GM12878 (cell line): Measurements from ENCODE around the gene CCHCR1. TPM values are rescaled to one million over a fixed set of nuclear protein-coding genes. Genes with fewer than 3 reads are reported as not detected.
"Not testable (repeated sequence)": the region's sequence is repeated elsewhere in the genome, so short reads cannot be mapped to it uniquely, and the experiment has no call there.

ENCODE experiments used
- ATAC-seq: fragments of 200-7000 bp; cut with Tn5 transposase; 3 replicates; pipeline ENCODE4 v1.9.1; 2020; ENCODE audit warnings: mild to moderate bottlenecking, moderate library complexity
- BruUV-seq: library from RNA; stranded (reverse); fragments of 400-500 nt; replicated peaks from 2 replicates; lab custom pipeline; 2021; lab: Mats Ljungman, UMichigan
- CTCF ChIA-PET: fragments of 300-600 bp; sonication (Branson Sonifier 250); formaldehyde crosslinking; extraction: SDS; loops from one replicate; lab custom pipeline; 2021; ENCODE audit warnings: inconsistent platforms; lab: Yijun Ruan, JAX
- POLR2A ChIA-PET: fragments of 350-600 bp; formaldehyde crosslinking; extraction: SDS; loops from one replicate; lab custom pipeline; 2021; ENCODE audit warnings: inconsistent platforms; lab: Charles Lee
- RAD21 ChIA-PET: fragments of 300-600 bp; sonication (Branson Sonifier 250); formaldehyde crosslinking; loops from one replicate; lab custom pipeline; 2023; ENCODE audit warnings: antibody characterized with exemption; ENCODE audit not compliant: unreplicated experiment; lab: Charles Lee
- SMC1A ChIA-PET: fragments of 300-600 bp; sonication (Branson Sonifier 250); formaldehyde crosslinking; loops from one replicate; lab custom pipeline; 2023; ENCODE audit not compliant: unreplicated experiment, uncharacterized antibody; lab: Charles Lee
- DNase-seq: peaks from one replicate; pipeline ENCODE4 v3.0.0-alpha.2; 2011; ENCODE audit warnings: low read depth, low spot score
- FAIRE-seq: peaks from 3 replicates; lab custom pipeline; 2011; peaks lifted over from hg19 to GRCh38; lab: Jason Lieb, UNC
- H2AFZ ChIP-seq: 2 replicates; pipeline ENCODE4 v1.6.0; 2011; ENCODE audit warnings: low read depth, low read length, control low read depth; ENCODE audit not compliant: control insufficient read depth
- H3K27ac ChIP-seq: 2 replicates; pipeline ENCODE4 v1.5.1; 2011; ENCODE audit warnings: control low read depth; ENCODE audit not compliant: control insufficient read depth, insufficient read depth
- H3K27me3 ChIP-seq, 2 experiments: replicated peaks in 1 of 2; 2 replicates each; pipeline versions ENCODE4 v1.6.0 to v1.6.1; 2011; ENCODE audit warnings: low read length in 1 of 2; ENCODE audit not compliant: control insufficient read depth in 2 of 2, insufficient read depth in 2 of 2
- H3K36me3 ChIP-seq, 2 experiments: 2 replicates each; pipeline ENCODE4 v1.5.1; 2011; ENCODE audit warnings: low read length in 1 of 2; ENCODE audit not compliant: control insufficient read depth in 2 of 2, insufficient read depth in 2 of 2
- H3K4me1 ChIP-seq: 2 replicates; pipeline ENCODE4 v1.6.1; 2011; ENCODE audit warnings: mild to moderate bottlenecking, low read length, moderate library complexity, mixed read lengths; ENCODE audit not compliant: control insufficient read depth, insufficient read depth
- H3K4me2 ChIP-seq: 2 replicates; pipeline ENCODE4 v1.6.0; 2011; ENCODE audit warnings: control low read depth; ENCODE audit not compliant: control insufficient read depth, insufficient read depth
- H3K4me3 ChIP-seq: fragments of 200-600 bp; sonication (generic); 2 replicates; pipeline ENCODE4 v1.5.1; 2016
- H3K79me2 ChIP-seq: 2 replicates; pipeline ENCODE4 v1.6.0; 2011; ENCODE audit warnings: low read length; ENCODE audit not compliant: control insufficient read depth, insufficient read depth
- H3K9ac ChIP-seq: 2 replicates; pipeline ENCODE4 v1.8.0; 2011; ENCODE audit warnings: low read length, control low read depth, mixed read lengths; ENCODE audit not compliant: control insufficient read depth, insufficient read depth
- H3K9me3 ChIP-seq: replicated peaks from 3 replicates; pipeline ENCODE4 v1.5.1; 2011; ENCODE audit warnings: mild to moderate bottlenecking, low read length; ENCODE audit not compliant: control insufficient read depth, insufficient read depth
- H4K20me1 ChIP-seq: 2 replicates; pipeline ENCODE4 v1.6.0; 2011; ENCODE audit not compliant: control insufficient read depth, insufficient read depth
- NFYB ChIP-seq: IDR thresholded peaks from 2 replicates; pipeline ENCODE4 v1.6.1; 2011; ENCODE audit warnings: low read depth, mild to moderate bottlenecking, low read length, improper control_type of control experiment, moderate library complexity; ENCODE audit not compliant: insufficient read depth
- RAD51 ChIP-seq: fragments of 450-650 bp; IDR thresholded peaks from 2 replicates; pipeline ENCODE4 v1.6.1; 2016; ENCODE audit warnings: moderate library complexity, mild to moderate bottlenecking, inconsistent platforms
- WGBS: methylation state at CpG from one replicate; pipeline ENCODE4 v1.1.6; 2016; ENCODE audit warnings: low lambda C conversion rate; ENCODE audit not compliant: insufficient replicate concordance, insufficient coverage; ENCODE audit errors: missing lambda C conversion rate; 5-methylcytosine and 5-hydroxymethylcytosine counted together
- in situ Hi-C: fragments of 300-500 bp; cut with MboI; formaldehyde crosslinking; loops from 9 replicates; pipeline ENCODE4 v1.14.3; 2018; ENCODE audit warnings: mixed read lengths
- intact Hi-C: fragments of 100-400 bp; cut with micrococcal nuclease; formaldehyde crosslinking; loops from one replicate; pipeline ENCODE4 v1.14.2; 2022; ENCODE audit not compliant: unreplicated experiment
- polyA plus RNA-seq, 11 experiments: library from polyadenylated mRNA; depleted of rRNA in 4 of 11; unstranded in 6 of 11; stranded (reverse) in 5 of 11; fragments of >200 nt; fragmentation: Nextera tagmentation in 4 of 11; fragmentation: Illumina TruSeq in 1 of 11; extraction: Ambion mirVana in 4 of 11; extraction: Trizol in 1 of 11; gene quantifications; 1 replicate in 1 of 11; 2 replicates in 10 of 11; pipeline versions ENCODE4 v1.2.1 to v1.2.3, GENCODE V29; 2011 to 2016; ENCODE audit warnings: inconsistent platforms in 2 of 11, missing spikeins in 2 of 11, low read depth in 1 of 11
- total RNA-seq, 4 experiments: library from RNA; depleted of rRNA in 3 of 4; stranded (reverse); fragments of >200 nt in 3 of 4; fragmentation: Illumina TruSeq in 1 of 4; extraction: Trizol in 1 of 4; gene quantifications; 2 replicates each; pipeline versions ENCODE4 v1.2.1 to v1.2.3, GENCODE V29; 2013 to 2021
- TF ChIP-seq, protein P1 (sequence below): IDR thresholded peaks from 2 replicates; pipeline ENCODE4 v1.6.1; 2011; ENCODE audit warnings: borderline replicate concordance, low read depth, mild to moderate bottlenecking, moderate library complexity, mixed read lengths, low read length; ENCODE audit not compliant: insufficient read depth; ENCODE audit errors: extremely low read length

The CCHCR1 gene
- total and polyA plus RNA-seq, 10 of the 15 experiments (the other 5 are each of a cell fraction or from before 2014, with no cell fraction given) = 1.0 to 35.2 (median 24.7) TPM

DNA sequence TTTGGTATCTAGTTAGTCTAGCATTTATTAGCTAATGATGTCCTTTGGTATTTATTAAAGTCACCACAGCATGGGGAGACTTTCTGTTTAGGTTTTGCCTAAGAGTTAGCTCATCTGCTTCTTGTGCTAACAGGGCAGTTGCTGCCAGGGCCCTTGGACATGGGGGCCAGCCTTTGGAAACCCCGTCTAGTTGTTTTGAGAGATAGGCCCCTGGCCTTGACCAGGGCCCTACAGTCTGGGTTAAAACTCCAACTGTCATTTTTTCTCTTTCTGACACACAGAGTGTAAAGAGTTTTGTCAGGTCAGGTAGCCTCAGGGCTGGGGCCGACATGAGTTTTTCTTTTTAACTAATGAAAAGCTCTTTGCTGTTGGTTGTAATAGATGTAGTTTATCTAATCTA lies 25.7 kb upstream of the CCHCR1 start:
- intact Hi-C loops, in situ Hi-C loops, H3K4me3 ChIP-seq, H3K36me3 ChIP-seq, H3K27ac ChIP-seq, H3K9ac ChIP-seq, ATAC-seq, H2AFZ ChIP-seq, FAIRE-seq, DNase-seq, H3K4me2 ChIP-seq, BruUV-seq, H3K27me3 ChIP-seq, H3K79me2 ChIP-seq, H3K9me3 ChIP-seq, H4K20me1 ChIP-seq: not testable (repeated sequence)
- ChIA-PET SMC1A (interaction anchor here (0.8 to 3.3 kb wide), 8 partner anchors 9 to 56 kb away, joined by 3 to 21 read pairs (median 4); partner anchors contain the start of genes CCHCR1, PSORS1C2 and TCF19), RAD21 (interaction anchor here (1.8 to 2.7 kb wide), 3 partner anchors 18 to 25 kb away, joined by 5 to 10 read pairs (median 10); partner anchors contain the start of genes CCHCR1 and TCF19), CTCF (interaction anchor here (0.8 to 3.3 kb wide), 13 partner anchors 8 to 183 kb away, joined by 3 to 17 read pairs (median 4); partner anchors contain the start of genes PSORS1C2 and TCF19), POLR2A (interaction anchor here (1.3 to 2.4 kb wide), 3 partner anchors 18 to 27 kb away, joined by 5 to 10 read pairs (median 9); partner anchors contain the start of gene TCF19)
- 52% methylated on average over 2 of the region's 2 CpGs for WGBS
- H3K4me1 ChIP-seq = peaks cover 22% of the 10 kb centered on the region

DNA sequence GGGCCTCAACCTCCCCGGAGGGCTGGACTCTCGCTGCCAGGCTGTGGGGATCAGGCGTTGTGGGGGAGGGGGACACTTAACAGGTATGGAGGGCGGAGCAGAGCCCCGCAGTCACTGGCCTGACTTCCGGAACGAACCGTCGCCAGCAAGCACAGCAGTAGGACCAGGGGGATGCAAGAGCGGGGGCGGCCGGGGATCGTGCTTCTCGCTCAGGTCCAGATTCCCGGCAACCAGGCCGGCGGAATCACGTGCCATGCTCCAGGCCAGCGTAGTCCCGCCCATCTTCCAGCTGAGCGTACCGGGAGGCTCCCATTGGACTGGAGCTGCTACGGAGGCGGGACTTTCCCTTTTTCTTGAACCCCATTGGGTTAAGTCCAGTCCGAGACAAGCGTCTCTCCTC lies 22.9 kb upstream of the CCHCR1 start:
- CTCF ChIA-PET = interaction anchor here (1.0 kb wide), 1 partner anchor 22 kb away, joined by 3 read pairs; the partner anchor contains the start of gene TCF19
- Histone ChIP-seq H3K27me3 (no peaks in the 10 kb centered on the region), H2AFZ (no peak overlapping the region), H3K36me3 (0 out of 4 replicates have a peak, but pooled peaks cover 0 to 2% of the 10 kb centered on the region in 2 experiments), H3K9me3 (no peaks in the 10 kb centered on the region), H4K20me1 (no peaks in the 10 kb centered on the region), H3K9ac (no peak overlapping the region), H3K79me2 (no peaks in the 10 kb centered on the region; the same call in none of the 2 replicates), H3K27ac (no peak overlapping the region), H3K4me3 (no peak overlapping the region), H3K4me2 (no peak overlapping the region), H3K4me1 (peaks cover 14% of the 10 kb centered on the region)
- BruUV-seq = no TSS peak
- ATAC-seq (no peak), FAIRE-seq (no peak), DNase-seq (no peak)
- in situ Hi-C loops = no loop called here
- WGBS = 55% methylated on average over 13 of the region's 26 CpGs
- TF ChIP-seq RAD51 = no peak
- TF ChIP-seq, protein P1, sequence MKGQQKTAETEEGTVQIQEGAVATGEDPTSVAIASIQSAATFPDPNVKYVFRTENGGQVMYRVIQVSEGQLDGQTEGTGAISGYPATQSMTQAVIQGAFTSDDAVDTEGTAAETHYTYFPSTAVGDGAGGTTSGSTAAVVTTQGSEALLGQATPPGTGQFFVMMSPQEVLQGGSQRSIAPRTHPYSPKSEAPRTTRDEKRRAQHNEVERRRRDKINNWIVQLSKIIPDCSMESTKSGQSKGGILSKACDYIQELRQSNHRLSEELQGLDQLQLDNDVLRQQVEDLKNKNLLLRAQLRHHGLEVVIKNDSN = peak; percentile 5
- TF ChIP-seq NFYB = peak; percentile 43; the same call in 1 of the 2 replicates
- SMC1A ChIA-PET = interaction anchor here (1.2 kb wide), 1 partner anchor 12 kb away, joined by 3 read pairs; no protein-coding TSS in a partner anchor
- POLR2A ChIA-PET = no interaction called here
- RAD21 ChIA-PET = no interaction called here
- intact Hi-C loops = no loop called here
